CD4-positive, alpha-beta T cell (primary cell): ENCODE results near the gene COLQ. TPM values are rescaled to one million over a fixed set of nuclear protein-coding genes. Genes with fewer than 3 reads are reported as not detected.

Experiments used
- ATAC-seq: fragments of 200-7000 bp; cut with Tn5 transposase; one replicate; pipeline ENCODE4 v1.10.0; 2022; ENCODE audit warnings: mild to moderate bottlenecking; ENCODE audit not compliant: poor library complexity
- CTCF ChIA-PET: fragments of 350-600 bp; sonication (Branson Sonifier 250); formaldehyde crosslinking; loops from one replicate; lab custom pipeline; 2021; ENCODE audit warnings: antibody characterized with exemption, inconsistent platforms; lab: Charles Lee
- POLR2A ChIA-PET: fragments of 350-600 bp; sonication (Branson Sonifier 250); formaldehyde crosslinking; loops from one replicate; lab custom pipeline; 2021; ENCODE audit warnings: antibody characterized with exemption, inconsistent platforms; lab: Charles Lee
- DNase-seq, 14 experiments: peaks; one replicate each; pipeline ENCODE4 v3.0.0-alpha.2; 2013 to 2020; ENCODE audit warnings: mixed read lengths in 2 of 14
- H3K27ac ChIP-seq, 2 donors: one replicate each; pipeline versions ENCODE4 v1.5.1 to v1.7.0; 2013; ENCODE audit warnings: low read length in 2 of 2, low read depth in 1 of 2, mild to moderate bottlenecking in 1 of 2
- H3K27me3 ChIP-seq, 2 experiments: 1 replicate in 1 of 2; 2 replicates in 1 of 2; pipeline versions ENCODE4 v1.6.1 to v1.7.0; 2013; ENCODE audit warnings: low read length in 2 of 2, control low read depth in 1 of 2, mild to moderate bottlenecking in 1 of 2, moderate library complexity in 1 of 2; ENCODE audit not compliant: insufficient read depth in 2 of 2, control insufficient read depth in 1 of 2
- H3K36me3 ChIP-seq: one replicate; pipeline ENCODE4 v1.6.1; 2013; ENCODE audit warnings: low read length, control low read depth; ENCODE audit not compliant: insufficient read depth
- H3K4me1 ChIP-seq: one replicate; pipeline ENCODE4 v1.6.1; 2013; ENCODE audit warnings: low read length, control low read depth; ENCODE audit not compliant: insufficient read depth
- H3K4me3 ChIP-seq: one replicate; pipeline ENCODE4 v1.5.1; 2013; ENCODE audit warnings: mild to moderate bottlenecking, low read length, moderate library complexity
- H3K9me3 ChIP-seq, 2 experiments: 1 replicate in 1 of 2; 2 replicates in 1 of 2; pipeline versions ENCODE4 v1.6.1 to v1.7.0; 2013; ENCODE audit warnings: low read length in 2 of 2, mild to moderate bottlenecking in 2 of 2, control low read depth in 1 of 2, moderate library complexity in 1 of 2; ENCODE audit not compliant: control insufficient read depth in 1 of 2, insufficient read depth in 1 of 2
- H3K27ac Mint-ChIP-seq: one replicate; pipeline ENCODE4 v1.8.0; 2020; ENCODE audit warnings: mixed read lengths
- H3K27me3 Mint-ChIP-seq: one replicate; pipeline ENCODE4 v1.8.0; 2021; ENCODE audit warnings: mixed read lengths
- H3K36me3 Mint-ChIP-seq: one replicate; pipeline ENCODE4 v1.8.0; 2021; ENCODE audit warnings: low read depth, mixed read lengths
- H3K4me1 Mint-ChIP-seq: one replicate; pipeline ENCODE4 v1.8.0; 2021; ENCODE audit warnings: low read depth, mixed read lengths
- H3K4me3 Mint-ChIP-seq: one replicate; pipeline ENCODE4 v1.8.0; 2020; ENCODE audit warnings: mild to moderate bottlenecking, mixed read lengths
- H3K9me3 Mint-ChIP-seq: one replicate; pipeline ENCODE4 v1.8.0; 2020; ENCODE audit warnings: mixed read lengths
- intact Hi-C, 2 experiments: fragments of 100-400 bp; cut with DNase I in 1 of 2; cut with micrococcal nuclease in 1 of 2; formaldehyde crosslinking; loops; one replicate each; pipeline versions ENCODE4 v1.15.1 to v1.9.0; 2023 to 2025; cut with DNase I, micrococcal nuclease
- total RNA-seq, 174 experiments: library from RNA in 2 of 174; stranded (reverse) in 2 of 174; gene quantifications; one replicate each; pipeline ENCODE4 v1.2.3 and lab custom pipeline; 2021 to 2026
- TF ChIP-seq, protein P1 (sequence below): fragments of 200-600 bp; IDR thresholded peaks from one replicate; pipeline ENCODE4 v1.8.0; 2022; ENCODE audit warnings: antibody characterized with exemption, mild to moderate bottlenecking

The COLQ gene
- total RNA-seq, 2 experiments from 2014 or later, result 3.5 to 3.7 TPM

DNA sequence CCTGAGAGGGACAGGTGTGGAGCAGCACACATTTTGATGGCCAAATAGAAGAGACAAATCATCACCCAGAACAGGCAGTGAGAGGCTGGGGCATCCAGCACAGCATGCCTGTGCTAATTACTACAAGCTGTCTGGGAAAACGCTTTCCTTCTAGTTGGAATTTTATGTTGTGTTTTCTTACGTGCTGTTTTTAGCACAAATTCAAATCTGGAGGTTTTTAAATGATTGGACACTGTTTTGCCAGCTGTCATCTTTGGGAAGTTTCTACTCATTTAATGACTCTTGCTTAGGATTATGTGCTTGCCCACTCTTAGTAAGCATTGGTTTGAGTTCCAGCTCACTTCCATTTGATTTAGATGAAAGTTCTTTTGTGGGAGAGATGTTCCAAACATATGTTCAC lies 50.7 kb downstream of the COLQ start:
- intact Hi-C loops, result no loop called here
- peaks cover 6% of the 10 kb centered on the region for H3K4me1 ChIP-seq
- Mint-ChIP-seq H3K4me3 (no peak overlapping the region), H3K27me3 (no peaks in the 10 kb centered on the region), H3K27ac (no peak overlapping the region), H3K9me3 (no peaks in the 10 kb centered on the region), H3K4me1 (no peaks in the 10 kb centered on the region), H3K36me3 (no peaks in the 10 kb centered on the region)
- POLR2A ChIA-PET, result no interaction called here
- TF ChIP-seq, protein P1, sequence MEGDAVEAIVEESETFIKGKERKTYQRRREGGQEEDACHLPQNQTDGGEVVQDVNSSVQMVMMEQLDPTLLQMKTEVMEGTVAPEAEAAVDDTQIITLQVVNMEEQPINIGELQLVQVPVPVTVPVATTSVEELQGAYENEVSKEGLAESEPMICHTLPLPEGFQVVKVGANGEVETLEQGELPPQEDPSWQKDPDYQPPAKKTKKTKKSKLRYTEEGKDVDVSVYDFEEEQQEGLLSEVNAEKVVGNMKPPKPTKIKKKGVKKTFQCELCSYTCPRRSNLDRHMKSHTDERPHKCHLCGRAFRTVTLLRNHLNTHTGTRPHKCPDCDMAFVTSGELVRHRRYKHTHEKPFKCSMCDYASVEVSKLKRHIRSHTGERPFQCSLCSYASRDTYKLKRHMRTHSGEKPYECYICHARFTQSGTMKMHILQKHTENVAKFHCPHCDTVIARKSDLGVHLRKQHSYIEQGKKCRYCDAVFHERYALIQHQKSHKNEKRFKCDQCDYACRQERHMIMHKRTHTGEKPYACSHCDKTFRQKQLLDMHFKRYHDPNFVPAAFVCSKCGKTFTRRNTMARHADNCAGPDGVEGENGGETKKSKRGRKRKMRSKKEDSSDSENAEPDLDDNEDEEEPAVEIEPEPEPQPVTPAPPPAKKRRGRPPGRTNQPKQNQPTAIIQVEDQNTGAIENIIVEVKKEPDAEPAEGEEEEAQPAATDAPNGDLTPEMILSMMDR, result no peak
- CTCF ChIA-PET, result no interaction called here
- DNase-seq, result no peak
- ATAC-seq, result no peak
- H3K4me3 ChIP-seq, result no peak overlapping the region
- H3K36me3 ChIP-seq, result no peaks in the 10 kb centered on the region
- no peaks in the 10 kb centered on the region for H3K27me3 ChIP-seq
- no peaks in the 10 kb centered on the region for H3K9me3 ChIP-seq
- H3K27ac ChIP-seq, result no peak overlapping the region

DNA sequence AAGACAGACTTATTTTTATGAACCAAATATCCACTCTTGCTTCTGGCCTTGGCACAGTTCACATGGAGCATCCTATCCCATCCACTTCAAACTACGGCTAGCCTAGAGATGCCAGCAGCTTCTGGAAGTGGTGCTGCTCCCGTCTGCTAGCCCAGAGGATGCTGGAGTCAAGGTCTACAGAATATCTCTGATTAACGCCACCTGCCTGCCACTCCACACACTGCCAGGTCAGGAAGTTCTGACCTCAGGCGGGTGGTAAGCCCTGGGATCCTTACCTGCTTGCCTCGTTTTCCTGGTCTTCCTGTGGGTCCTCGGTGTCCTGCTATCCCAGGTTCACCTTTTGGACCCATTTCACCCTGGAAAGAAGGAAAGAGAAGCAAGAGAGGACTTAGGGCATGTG lies 51.2 kb downstream of the COLQ start:
- POLR2A ChIA-PET, result no interaction called here
- Mint-ChIP-seq H3K4me3 (no peak overlapping the region), H3K27me3 (no peaks in the 10 kb centered on the region), H3K4me1 (no peaks in the 10 kb centered on the region), H3K27ac (no peak overlapping the region), H3K9me3 (no peaks in the 10 kb centered on the region), H3K36me3 (no peaks in the 10 kb centered on the region)
- DNase-seq (no peak), ATAC-seq (no peak)
- H3K9me3 ChIP-seq, result no peaks in the 10 kb centered on the region
- no peak overlapping the region for H3K27ac ChIP-seq
- CTCF ChIA-PET, result no interaction called here
- TF ChIP-seq, protein P1, result no peak
- H3K27me3 ChIP-seq, result no peaks in the 10 kb centered on the region
- H3K4me1 ChIP-seq, result peaks cover 6% of the 10 kb centered on the region
- H3K36me3 ChIP-seq, result no peaks in the 10 kb centered on the region
- intact Hi-C loops, result no loop called here
- no peak overlapping the region for H3K4me3 ChIP-seq

DNA sequence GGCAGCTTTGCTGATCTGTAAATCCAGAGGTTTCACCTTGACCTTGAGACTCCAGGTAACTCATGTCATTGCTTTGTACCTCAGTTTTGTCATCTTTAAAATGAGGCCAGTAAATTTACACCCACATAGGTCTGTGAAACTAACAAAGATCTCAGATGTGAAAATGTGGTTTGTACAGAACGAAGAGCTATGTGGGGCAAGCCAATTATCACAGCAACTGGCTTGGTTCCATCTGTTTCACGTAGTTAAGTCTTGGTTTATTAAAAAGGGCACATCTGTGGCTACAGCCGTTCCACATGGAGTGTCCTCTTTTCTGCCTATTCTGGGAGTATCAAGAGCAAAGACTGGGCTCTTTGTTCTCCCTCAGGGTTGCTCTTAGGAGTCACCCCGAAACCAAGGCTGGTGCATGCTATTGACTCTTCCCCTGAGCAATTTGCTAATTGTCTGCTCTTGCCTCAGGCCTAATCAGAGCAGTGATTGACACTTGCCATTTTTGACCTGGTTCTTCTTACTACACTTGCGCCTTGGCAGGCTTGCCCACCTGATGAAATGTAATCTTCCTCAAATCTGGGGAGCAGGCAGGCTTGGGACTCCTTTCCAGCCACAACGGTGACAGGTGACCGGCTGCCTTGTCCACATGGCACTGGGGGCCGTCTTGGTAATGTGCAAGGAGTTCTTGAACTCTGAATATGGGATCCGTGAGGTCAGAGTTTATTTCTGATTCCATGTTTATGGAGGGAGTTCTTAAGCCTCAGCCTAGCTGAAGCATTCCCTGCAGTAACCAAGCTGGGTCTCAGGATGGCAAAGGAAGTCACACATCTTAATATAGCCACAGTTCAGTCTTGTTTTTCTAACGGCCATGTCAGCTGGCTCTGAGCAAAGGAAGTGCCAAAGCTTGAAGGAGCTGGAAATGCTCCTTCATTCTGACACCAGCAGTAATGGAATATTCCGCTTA lies 54.0 kb downstream of the COLQ start:
- H3K27me3 Mint-ChIP-seq, result no peaks in the 10 kb centered on the region
- H3K4me1 Mint-ChIP-seq, result no peaks in the 10 kb centered on the region
- no peaks in the 10 kb centered on the region for H3K9me3 ChIP-seq
- H3K36me3 Mint-ChIP-seq, result no peaks in the 10 kb centered on the region
- no peaks in the 10 kb centered on the region for H3K9me3 Mint-ChIP-seq
- no peak overlapping the region for H3K4me3 ChIP-seq
- intact Hi-C loops, result no loop called here
- H3K4me1 ChIP-seq, result peaks cover 9% of the 10 kb centered on the region
- ChIA-PET CTCF (no interaction called here), POLR2A (interaction anchor here (0.6 kb wide), 1 partner anchor 23 kb away, joined by 4 read pairs; no protein-coding TSS in a partner anchor)
- no peaks in the 10 kb centered on the region for H3K36me3 ChIP-seq
- H3K27ac ChIP-seq, result no peak overlapping the region
- TF ChIP-seq, protein P1, result no peak
- ATAC-seq (no peak), DNase-seq (peak in 1 of 14 experiments; percentile 56)
- no peak overlapping the region for H3K27ac Mint-ChIP-seq
- no peaks in the 10 kb centered on the region for H3K27me3 ChIP-seq
- no peak overlapping the region for H3K4me3 Mint-ChIP-seq
